GM18498 (cell line): ENCODE results near the gene DYNLT2.
A peak's percentile ranks its signal among the peaks of the same experiment; 100 is the strongest.

Experiments
- ATAC-seq: cut with Tn5 transposase; IDR thresholded peaks from one replicate; pipeline ENCODE4 v1.9.1; 2021; ENCODE audit warnings: mild to moderate bottlenecking, moderate library complexity; ENCODE audit not compliant: unreplicated experiment

Gene DYNLT2

GRCh38 chr6:169738976-169739529 is 12.3 kb downstream of the DYNLT2 start:
- ATAC-seq = no peak

GRCh38 chr6:169738204-169738975 is 13.0 kb downstream of the DYNLT2 start:
- no peak for ATAC-seq

GRCh38 chr6:169729961-169730360 is 21.4 kb downstream of the DYNLT2 start:
- ATAC-seq = no peak

- ATAC-seq = no peak
Observed at GRCh38 chr6:169726963-169727362, 24.4 kb downstream of the DYNLT2 start.

GRCh38 chr6:169726049-169726400 is 25.3 kb downstream of the DYNLT2 start:
- ATAC-seq = no peak

- ATAC-seq = no peak
Observed at GRCh38 chr6:169725125-169726048, 26.0 kb downstream of the DYNLT2 start.

GRCh38 chr6:169724494-169725124 is 26.8 kb downstream of the DYNLT2 start, which contains the start of gene PHF10:
TSS of gene PHF10 (minus strand) at chr6:169724500. CDS start at chr6:169723931, 569 bp downstream.
- ATAC-seq = peak; percentile 59

GRCh38 chr6:169723991-169724493 is 27.3 kb downstream of the DYNLT2 start:
- ATAC-seq = peak; percentile 49

GRCh38 chr6:169723200-169723909 is 28.0 kb downstream of the DYNLT2 start:
- peak; percentile 43 for ATAC-seq

GRCh38 chr6:169722362-169723199 is 28.8 kb downstream of the DYNLT2 start:
- ATAC-seq = peak; percentile 19

GRCh38 chr6:169720207-169720855 is 31.0 kb downstream of the DYNLT2 start:
- no peak for ATAC-seq

GRCh38 chr6:169719117-169719516 is 32.3 kb downstream of the DYNLT2 start:
- no peak for ATAC-seq

GRCh38 chr6:169714595-169714994 is 36.8 kb downstream of the DYNLT2 start:
- ATAC-seq = no peak

GRCh38 chr6:169714178-169714577 is 37.2 kb downstream of the DYNLT2 start:
- ATAC-seq = no peak

- ATAC-seq = no peak
Observed at GRCh38 chr6:169710009-169710408, 41.4 kb downstream of the DYNLT2 start.

- ATAC-seq = peak; percentile 48
Observed at GRCh38 chr6:169709293-169709692, 42.1 kb downstream of the DYNLT2 start.

GRCh38 chr6:169707772-169708171 is 43.6 kb downstream of the DYNLT2 start:
- no peak for ATAC-seq

GRCh38 chr6:169702840-169703246 is 48.5 kb downstream of the DYNLT2 start:
- peak; percentile 27 for ATAC-seq
